Stimulated activated CD8-positive, alpha-beta memory T cell treated with anti-CD3 and anti-CD28 coated beads, Interleukin-4, amount 100 ng/mL, for 4 hours (primary cell): ENCODE measurements around the gene GFRA1.

Experiments used
- DNase-seq, 2 donors: peaks; one replicate each; pipeline ENCODE4 v3.0.0-alpha.2; 2020; ENCODE audit warnings: low read depth in 2 of 2, low spot score in 1 of 2

The GFRA1 gene

DNA sequence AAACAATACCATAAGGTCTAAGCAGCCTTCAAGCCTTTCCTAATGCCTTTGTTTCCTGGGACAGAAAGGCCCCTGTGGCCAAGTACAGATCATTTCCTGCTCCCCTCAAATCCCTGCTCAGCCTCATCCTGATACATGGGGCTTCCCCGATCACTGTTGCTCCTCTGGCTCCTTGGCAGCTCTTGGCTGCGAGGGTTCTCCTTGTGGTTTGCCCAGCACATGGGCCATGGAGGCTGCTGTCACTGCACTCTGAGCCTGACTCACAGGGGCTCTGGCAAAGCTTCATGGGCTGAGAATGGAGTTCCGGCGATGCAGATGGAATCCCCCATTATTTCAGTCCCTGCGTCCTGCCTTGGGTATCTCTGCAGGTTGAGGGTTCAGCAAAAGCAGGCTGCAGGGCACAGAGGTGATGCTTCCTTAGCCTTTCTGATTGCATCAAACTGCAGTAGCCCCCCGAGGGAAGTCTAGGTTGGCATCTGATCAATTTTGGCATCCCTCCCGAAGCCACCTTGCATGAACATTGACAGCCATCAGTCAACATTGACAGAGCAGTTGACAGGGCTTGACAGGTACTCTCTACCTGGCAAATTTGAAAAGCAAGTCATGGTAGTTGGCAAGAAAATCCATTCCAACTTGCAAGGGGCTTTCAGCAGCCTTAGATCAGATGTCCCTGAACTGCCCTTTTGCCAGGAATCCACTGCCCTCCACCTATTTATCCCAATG lies 168.6 kb downstream of the GFRA1 start:
- no peak for DNase-seq

- DNase-seq: no peak
Measured at GRCh38 chr10:116103668-116104067, 169.3 kb downstream of the GFRA1 start.

GRCh38 chr10:116101616-116102315 lies 171.2 kb downstream of the GFRA1 start:
- DNase-seq: no peak

DNA sequence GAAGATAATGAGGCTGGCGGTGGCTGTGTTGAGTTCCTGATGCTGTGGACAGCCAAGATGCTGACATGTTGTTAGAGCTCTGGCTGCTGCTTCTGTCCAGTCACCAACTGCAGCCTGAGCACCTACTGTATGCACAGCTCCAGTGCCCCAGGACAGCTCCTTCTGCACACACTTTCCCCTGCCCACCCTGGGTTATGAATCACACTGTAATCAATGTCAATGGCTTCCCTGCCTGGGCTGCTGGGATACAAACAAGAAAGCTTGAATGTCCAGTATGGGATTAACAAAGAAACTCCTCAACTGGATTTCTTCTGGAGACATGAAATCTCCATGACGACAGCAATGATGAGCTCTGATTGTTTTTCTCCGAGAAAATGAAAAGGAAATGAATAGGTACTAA lies 172.0 kb downstream of the GFRA1 start:
- DNase-seq: no peak

DNA sequence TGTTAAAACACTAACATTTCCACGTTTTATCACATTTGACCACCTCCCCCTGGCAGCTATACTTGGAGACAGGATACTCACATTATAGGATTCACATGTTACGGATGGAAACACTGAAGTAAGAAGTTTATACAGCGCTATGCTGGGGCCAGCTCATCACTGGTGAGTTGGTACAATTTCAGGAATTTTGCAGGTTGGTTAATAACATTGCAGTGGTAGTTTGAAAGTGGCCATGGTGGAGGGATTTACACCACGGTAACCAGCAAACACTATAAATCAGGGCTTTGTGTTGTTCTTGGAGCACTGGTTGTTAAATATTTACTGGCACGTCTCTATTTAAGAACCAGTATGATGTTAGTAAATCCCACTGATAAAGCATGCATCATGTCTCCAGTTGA lies 174.0 kb downstream of the GFRA1 start:
- no peak for DNase-seq

DNA sequence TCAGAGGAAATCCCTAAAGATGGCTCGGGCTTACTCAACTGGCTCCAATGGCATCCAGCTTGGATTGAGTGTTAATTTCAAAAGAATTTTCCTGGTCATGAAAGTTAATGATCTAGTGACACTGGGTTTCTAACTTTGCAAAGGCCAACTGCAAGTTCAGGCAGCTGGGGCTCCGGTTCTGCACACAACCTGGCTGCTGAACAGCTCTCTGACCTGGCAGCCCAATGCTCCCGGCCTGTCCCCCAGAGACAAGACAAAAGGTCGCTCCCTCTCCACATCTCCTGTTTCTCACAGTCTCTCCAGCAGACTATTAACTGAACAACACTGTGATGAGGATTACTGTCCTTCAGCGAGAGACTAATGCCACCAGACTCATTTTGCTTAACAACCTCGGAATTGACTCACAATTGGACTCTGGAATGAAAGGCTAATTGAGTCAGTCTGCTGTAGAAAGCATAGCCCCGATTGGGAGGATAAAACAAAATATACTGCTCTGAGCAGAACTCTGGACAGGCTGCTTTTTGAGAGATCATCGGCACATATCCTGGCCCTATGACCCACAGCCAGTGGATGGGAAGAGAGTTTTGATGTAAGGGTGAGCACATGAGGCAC lies 174.5 kb downstream of the GFRA1 start:
- no peak for DNase-seq

- DNase-seq: no peak
Measured at GRCh38 chr10:116097239-116097784, 175.7 kb downstream of the GFRA1 start.

DNA sequence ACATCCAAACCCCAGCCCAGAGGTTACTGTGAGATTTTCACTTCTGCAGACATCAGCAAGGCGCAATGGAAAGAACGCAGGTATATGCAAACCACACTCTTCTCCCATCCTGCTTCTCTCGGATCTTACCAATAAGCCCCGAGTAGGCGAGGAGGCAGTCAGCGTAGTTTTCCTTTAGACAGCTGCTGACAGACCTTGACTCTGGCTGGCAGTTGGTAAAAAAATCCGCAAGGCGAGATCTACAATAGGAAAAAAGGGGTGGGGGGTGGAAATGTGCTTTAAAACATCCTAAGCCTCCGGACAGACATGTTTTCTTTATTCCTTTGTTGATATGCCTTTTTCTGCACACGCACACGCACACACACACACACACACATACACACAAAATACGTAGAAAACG lies 176.5 kb downstream of the GFRA1 start:
- no peak for DNase-seq

GRCh38 chr10:116094356-116094755 lies 178.7 kb downstream of the GFRA1 start:
- no peak for DNase-seq

- DNase-seq: no peak
Measured at GRCh38 chr10:116093031-116093430, 180.0 kb downstream of the GFRA1 start.

GRCh38 chr10:116088985-116089384 lies 184.0 kb downstream of the GFRA1 start:
- DNase-seq: no peak

- no peak for DNase-seq
Measured at GRCh38 chr10:116085323-116085722, 187.7 kb downstream of the GFRA1 start.

DNA sequence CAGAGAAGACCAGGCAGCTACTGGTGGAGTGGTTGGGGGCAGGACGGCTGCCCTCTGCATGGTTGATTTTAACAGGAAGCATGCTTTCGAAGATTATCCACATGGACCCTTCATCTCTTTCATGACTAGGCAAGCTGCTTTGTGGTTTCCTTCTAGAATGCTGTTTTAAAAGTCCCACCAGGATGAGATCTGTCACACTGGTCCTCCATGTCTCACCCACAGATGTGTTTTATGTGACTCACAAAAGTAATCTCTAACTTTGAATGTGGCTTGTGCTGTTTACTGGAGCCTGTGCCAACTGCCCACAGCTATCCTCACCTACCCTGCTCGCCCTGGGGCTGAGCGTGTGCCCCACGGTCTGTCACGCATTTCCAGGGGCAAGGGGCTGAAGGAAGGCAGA lies 188.8 kb downstream of the GFRA1 start:
- no peak for DNase-seq

DNA sequence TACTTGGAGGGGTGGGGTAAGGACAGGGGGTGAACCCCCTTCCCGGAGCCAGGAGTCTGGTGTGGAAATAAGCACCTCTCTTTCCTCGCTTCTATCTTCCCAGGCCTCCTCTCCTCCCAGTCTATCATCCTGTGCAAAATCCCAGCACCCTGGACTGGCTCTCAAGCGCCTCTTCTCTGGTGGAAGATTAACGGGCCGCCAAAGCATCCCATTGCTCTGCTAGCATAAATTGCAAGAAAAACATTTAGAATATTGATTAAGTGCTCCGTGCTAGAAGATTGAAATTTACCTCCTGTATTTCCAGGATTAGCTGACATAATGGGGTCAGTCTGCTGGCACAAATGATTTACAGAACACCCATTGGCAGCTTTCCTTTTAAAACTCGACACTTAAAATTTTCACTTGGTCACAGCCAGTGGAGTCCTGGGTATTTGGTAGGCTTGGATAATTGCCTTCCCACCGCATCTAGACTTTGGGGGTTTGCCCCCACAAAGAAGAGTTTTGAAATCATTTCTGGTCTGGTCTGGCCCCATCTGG lies 189.7 kb downstream of the GFRA1 start:
- DNase-seq: no peak

DNA sequence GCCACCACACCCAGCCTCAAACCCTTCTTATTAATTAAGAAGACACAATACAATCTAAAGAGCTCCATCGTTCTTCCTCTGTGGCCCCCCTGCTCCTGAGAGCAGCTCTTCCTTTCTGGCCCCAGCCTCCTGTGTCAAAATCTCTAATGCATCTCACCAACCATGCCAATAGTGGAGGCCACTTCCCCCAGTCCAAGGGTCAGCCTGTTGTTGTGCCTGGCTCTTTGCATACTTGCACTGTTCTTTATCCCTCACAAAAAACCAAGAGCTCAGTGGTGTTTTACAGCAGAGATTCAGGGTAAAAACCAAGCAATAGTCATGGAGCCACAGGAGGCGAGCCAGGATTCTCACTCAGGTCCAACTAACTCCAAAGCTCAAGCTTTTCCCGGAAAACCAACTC lies 190.2 kb downstream of the GFRA1 start:
- no peak for DNase-seq

GRCh38 chr10:116082206-116082605 lies 190.8 kb downstream of the GFRA1 start:
- DNase-seq: no peak

GRCh38 chr10:116080553-116080952 lies 192.5 kb downstream of the GFRA1 start:
- DNase-seq: no peak

DNA sequence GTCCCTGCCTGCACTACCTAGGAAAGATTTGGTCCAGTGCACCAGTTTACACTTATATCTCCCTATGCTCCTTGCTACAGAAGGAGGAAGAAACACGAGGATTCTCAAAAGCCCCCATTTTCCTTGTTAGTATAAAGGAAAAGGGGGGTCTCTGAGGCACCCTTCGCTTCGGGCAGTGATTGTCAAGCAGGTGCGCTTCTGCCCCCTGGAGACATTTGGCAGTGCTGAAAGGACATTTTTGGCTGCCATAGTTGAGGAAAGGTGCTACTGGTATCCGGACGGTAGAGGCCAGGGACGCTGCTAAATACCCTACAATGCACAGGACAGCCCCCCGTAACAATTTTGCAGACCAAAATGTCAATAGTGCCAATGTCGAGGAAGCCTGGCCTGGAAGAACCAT lies 193.7 kb downstream of the GFRA1 start:
- DNase-seq: no peak

- no peak for DNase-seq
Measured at GRCh38 chr10:116076621-116077020, 196.4 kb downstream of the GFRA1 start.

GRCh38 chr10:116073510-116073909 lies 199.5 kb downstream of the GFRA1 start:
- DNase-seq: no peak

DNA sequence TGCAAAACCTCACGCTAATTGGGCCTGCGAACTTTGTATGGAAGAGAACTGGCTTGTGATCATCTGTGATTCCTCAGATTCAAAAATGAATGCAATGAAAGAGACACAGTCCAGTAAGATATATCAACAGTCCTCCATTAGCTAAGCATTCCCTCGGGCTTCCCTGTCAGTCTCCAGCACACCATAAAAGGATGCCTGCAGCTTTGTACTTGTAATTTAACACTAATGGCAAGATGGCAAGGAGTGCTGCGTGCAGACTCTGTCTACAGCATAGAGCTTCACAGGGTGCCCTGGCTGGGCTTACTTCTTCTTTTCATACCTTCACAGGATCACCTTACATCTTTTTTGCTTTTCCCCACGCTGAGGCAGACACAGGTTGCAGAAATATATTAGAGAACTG lies 200.0 kb downstream of the GFRA1 start:
- no peak for DNase-seq
